K562 (cell line): ENCODE data around the gene POT1. TPM values are rescaled to one million over a fixed set of nuclear protein-coding genes. Genes with fewer than 3 reads are reported as not detected.

Source experiments
- LEF1 ChIP-seq: fragments of 450-650 bp; IDR thresholded peaks from 2 replicates; pipeline ENCODE4 v1.6.1; 2016; ENCODE audit warnings: mild to moderate bottlenecking
- NONO ChIP-seq, 2 experiments: fragments of 200-400 bp in 1 of 2; fragments of 450-650 bp in 1 of 2; formaldehyde crosslinking in 1 of 2; IDR thresholded peaks; 2 replicates each; pipeline ENCODE4 v1.6.1; 2017; ENCODE audit warnings: low read depth in 2 of 2, mild to moderate bottlenecking in 2 of 2, moderate library complexity in 2 of 2, low read length in 1 of 2
- PHF21A ChIP-seq: fragments of 450-650 bp; IDR thresholded peaks from 2 replicates; pipeline ENCODE4 v1.6.1; 2017; ENCODE audit warnings: low read depth, borderline replicate concordance
- SMARCA4 ChIP-seq: fragments of 450-650 bp; IDR thresholded peaks from 2 replicates; pipeline ENCODE4 v1.6.1; 2016
- SMARCE1 ChIP-seq: fragments of 450-650 bp; IDR thresholded peaks from 2 replicates; pipeline ENCODE4 v1.7.1; 2016; ENCODE audit warnings: mild to moderate bottlenecking
- TEAD4 ChIP-seq, 2 experiments: sonication (generic) in 1 of 2; formaldehyde crosslinking in 1 of 2; IDR thresholded peaks; 2 replicates each; pipeline versions ENCODE4 v1.6.1 to v1.8.0; 2012 to 2022; ENCODE audit warnings: borderline replicate concordance in 1 of 2, inconsistent platforms in 1 of 2, low read length in 1 of 2, mild to moderate bottlenecking in 1 of 2, missing genetic modification reagents in 1 of 2
- TGIF2 ChIP-seq: sonication (generic); formaldehyde crosslinking; IDR thresholded peaks from 2 replicates; pipeline ENCODE4 v1.8.1; 2022; ENCODE audit warnings: mild to moderate bottlenecking, missing genetic modification reagents, moderate library complexity
- U2AF1 ChIP-seq: fragments of 200-400 bp; formaldehyde crosslinking; optimal IDR thresholded peaks from 2 replicates; pipeline ENCODE3; 2017; ENCODE audit warnings: mild to moderate bottlenecking, low read depth, low read length, moderate library complexity
- WHSC1 ChIP-seq: IDR thresholded peaks from one replicate; pipeline ENCODE4 v1.6.1; 2012; ENCODE audit warnings: low read length, control low read depth, inconsistent platforms
- ZNF23 ChIP-seq: fragments of 250-450 bp; sonication (Bioruptor Pico); IDR thresholded peaks from 2 replicates; pipeline ENCODE4 v1.4.0; 2020; ENCODE audit warnings: mild to moderate bottlenecking
- polyA plus RNA-seq, 8 experiments: library from polyadenylated mRNA; depleted of rRNA in 4 of 8; stranded (reverse) in 5 of 8; unstranded in 3 of 8; fragments of >200 nt; fragmentation: Nextera tagmentation in 2 of 8; fragmentation: Illumina TruSeq in 1 of 8; extraction: Ambion mirVana in 2 of 8; extraction: Trizol in 1 of 8; gene quantifications; 2 replicates each; pipeline versions ENCODE4 v1.2.1 to v1.2.3, GENCODE V29; 2011 to 2014; ENCODE audit warnings: inconsistent platforms in 1 of 8, missing spikeins in 1 of 8
- total RNA-seq, 7 experiments: library from RNA; depleted of rRNA in 6 of 7; stranded (reverse); fragments of >200 nt in 6 of 7; fragmentation: Illumina TruSeq in 2 of 7; extraction: Trizol in 2 of 7; gene quantifications; 2 replicates each; pipeline versions ENCODE4 v1.2.1 to v1.2.3, GENCODE V29; 2011 to 2021; ENCODE audit warnings: low replicate concordance in 1 of 7
- TF ChIP-seq, protein P1 (sequence below): sonication (generic); formaldehyde crosslinking; IDR thresholded peaks from 2 replicates; pipeline ENCODE4 v1.8.1; 2023; ENCODE audit warnings: missing genetic modification reagents, mild to moderate bottlenecking, borderline replicate concordance
- TF ChIP-seq, protein P2 (sequence below): fragments of 450-650 bp; formaldehyde crosslinking; IDR thresholded peaks from 2 replicates; pipeline ENCODE4 v1.4.0; 2020; ENCODE audit warnings: mild to moderate bottlenecking, moderate library complexity
- TF ChIP-seq, protein P3 (sequence below): fragments of 250-450 bp; sonication (Bioruptor Pico); IDR thresholded peaks from 2 replicates; pipeline ENCODE4 v1.5.0; 2020; ENCODE audit warnings: mild to moderate bottlenecking
- TF ChIP-seq, protein P4 (sequence below): fragments of 250-450 bp; sonication (Bioruptor Pico); IDR thresholded peaks from 2 replicates; pipeline ENCODE4 v1.9.0; 2021; ENCODE audit warnings: mild to moderate bottlenecking
- TF ChIP-seq, protein P5 (sequence below): fragments of 450-650 bp; IDR thresholded peaks from 2 replicates; pipeline ENCODE4 v1.6.1; 2016; ENCODE audit warnings: borderline replicate concordance

Gene POT1
- total and polyA plus RNA-seq, 9 of the 15 experiments (the other 6 are each of a cell fraction or from before 2014, with no cell fraction given), result 37.9 to 140 (median 63.6) TPM

DNA sequence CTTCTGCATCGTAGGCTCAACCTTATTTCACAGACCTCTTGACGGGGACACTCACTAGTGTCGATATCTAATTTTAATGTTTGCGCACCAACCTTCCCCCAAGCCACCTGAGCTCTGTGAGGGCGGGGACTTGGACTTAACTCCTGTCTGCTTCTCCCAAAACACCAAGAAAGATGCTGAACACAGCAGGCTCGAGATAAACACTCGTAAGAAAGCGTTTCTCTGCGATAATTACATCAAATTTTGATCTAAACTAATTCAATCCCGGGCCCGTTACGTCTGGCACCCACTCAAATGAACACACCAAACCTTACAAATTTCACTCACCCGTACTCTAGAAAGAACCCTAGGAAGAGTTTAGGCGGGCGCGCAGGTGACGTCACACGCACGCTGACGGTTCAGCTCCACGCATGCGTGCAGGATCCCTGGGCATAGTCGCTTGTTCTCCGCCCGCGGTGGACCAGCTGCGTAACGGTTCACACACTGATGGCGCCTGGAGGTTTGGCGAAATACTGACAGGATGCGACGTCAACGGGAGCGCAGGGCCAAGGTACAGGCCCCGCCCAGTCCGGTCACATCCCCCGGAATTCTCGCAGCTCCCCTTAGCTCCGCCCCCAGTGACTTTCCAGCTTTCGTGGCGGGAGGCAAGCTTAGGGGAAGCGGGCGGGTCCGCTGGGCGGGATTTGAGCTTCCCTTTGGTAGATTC is at the start of gene POT1 (continued):
- TF ChIP-seq, protein P1, sequence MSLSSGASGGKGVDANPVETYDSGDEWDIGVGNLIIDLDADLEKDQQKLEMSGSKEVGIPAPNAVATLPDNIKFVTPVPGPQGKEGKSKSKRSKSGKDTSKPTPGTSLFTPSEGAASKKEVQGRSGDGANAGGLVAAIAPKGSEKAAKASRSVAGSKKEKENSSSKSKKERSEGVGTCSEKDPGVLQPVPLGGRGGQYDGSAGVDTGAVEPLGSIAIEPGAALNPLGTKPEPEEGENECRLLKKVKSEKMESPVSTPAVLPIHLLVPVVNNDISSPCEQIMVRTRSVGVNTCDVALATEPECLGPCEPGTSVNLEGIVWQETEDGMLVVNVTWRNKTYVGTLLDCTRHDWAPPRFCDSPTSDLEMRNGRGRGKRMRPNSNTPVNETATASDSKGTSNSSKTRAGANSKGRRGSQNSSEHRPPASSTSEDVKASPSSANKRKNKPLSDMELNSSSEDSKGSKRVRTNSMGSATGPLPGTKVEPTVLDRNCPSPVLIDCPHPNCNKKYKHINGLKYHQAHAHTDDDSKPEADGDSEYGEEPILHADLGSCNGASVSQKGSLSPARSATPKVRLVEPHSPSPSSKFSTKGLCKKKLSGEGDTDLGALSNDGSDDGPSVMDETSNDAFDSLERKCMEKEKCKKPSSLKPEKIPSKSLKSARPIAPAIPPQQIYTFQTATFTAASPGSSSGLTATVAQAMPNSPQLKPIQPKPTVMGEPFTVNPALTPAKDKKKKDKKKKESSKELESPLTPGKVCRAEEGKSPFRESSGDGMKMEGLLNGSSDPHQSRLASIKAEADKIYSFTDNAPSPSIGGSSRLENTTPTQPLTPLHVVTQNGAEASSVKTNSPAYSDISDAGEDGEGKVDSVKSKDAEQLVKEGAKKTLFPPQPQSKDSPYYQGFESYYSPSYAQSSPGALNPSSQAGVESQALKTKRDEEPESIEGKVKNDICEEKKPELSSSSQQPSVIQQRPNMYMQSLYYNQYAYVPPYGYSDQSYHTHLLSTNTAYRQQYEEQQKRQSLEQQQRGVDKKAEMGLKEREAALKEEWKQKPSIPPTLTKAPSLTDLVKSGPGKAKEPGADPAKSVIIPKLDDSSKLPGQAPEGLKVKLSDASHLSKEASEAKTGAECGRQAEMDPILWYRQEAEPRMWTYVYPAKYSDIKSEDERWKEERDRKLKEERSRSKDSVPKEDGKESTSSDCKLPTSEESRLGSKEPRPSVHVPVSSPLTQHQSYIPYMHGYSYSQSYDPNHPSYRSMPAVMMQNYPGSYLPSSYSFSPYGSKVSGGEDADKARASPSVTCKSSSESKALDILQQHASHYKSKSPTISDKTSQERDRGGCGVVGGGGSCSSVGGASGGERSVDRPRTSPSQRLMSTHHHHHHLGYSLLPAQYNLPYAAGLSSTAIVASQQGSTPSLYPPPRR (CRISPR knock-in tag), result no peak
- TF ChIP-seq SMARCE1 (peak; percentile 53), U2AF1 (no peak), LEF1 (peak; percentile 55), SMARCA4 (no peak; the same call in 1 of the 2 replicates), NONO (IDR thresholded peaks at IDR 0.05; ENCODE audit: low read depth in 2 of 2, low read length in 1 of 2) (no peak), TGIF2 (CRISPR knock-in tag) (no peak), ZNF23 (CRISPR knock-in tag) (no peak), PHF21A (no peak), WHSC1 (no peak), TEAD4 (IDR thresholded peaks at IDR 0.05; ENCODE audit: low read length) (peak; percentile 80), TEAD4 (CRISPR knock-in tag; IDR thresholded peaks at IDR 0.05; ENCODE audit: borderline replicate concordance) (no peak)
- TF ChIP-seq, protein P2, sequence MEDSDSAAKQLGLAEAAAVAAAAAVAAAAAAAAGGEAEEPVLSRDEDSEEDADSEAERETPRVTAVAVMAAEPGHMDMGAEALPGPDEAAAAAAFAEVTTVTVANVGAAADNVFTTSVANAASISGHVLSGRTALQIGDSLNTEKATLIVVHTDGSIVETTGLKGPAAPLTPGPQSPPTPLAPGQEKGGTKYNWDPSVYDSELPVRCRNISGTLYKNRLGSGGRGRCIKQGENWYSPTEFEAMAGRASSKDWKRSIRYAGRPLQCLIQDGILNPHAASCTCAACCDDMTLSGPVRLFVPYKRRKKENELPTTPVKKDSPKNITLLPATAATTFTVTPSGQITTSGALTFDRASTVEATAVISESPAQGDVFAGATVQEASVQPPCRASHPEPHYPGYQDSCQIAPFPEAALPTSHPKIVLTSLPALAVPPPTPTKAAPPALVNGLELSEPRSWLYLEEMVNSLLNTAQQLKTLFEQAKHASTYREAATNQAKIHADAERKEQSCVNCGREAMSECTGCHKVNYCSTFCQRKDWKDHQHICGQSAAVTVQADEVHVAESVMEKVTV (CRISPR knock-in tag), result no peak
- TF ChIP-seq, protein P3, sequence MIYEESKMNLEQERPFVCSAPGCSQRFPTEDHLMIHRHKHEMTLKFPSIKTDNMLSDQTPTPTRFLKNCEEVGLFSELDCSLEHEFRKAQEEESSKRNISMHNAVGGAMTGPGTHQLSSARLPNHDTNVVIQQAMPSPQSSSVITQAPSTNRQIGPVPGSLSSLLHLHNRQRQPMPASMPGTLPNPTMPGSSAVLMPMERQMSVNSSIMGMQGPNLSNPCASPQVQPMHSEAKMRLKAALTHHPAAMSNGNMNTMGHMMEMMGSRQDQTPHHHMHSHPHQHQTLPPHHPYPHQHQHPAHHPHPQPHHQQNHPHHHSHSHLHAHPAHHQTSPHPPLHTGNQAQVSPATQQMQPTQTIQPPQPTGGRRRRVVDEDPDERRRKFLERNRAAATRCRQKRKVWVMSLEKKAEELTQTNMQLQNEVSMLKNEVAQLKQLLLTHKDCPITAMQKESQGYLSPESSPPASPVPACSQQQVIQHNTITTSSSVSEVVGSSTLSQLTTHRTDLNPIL (CRISPR knock-in tag), result no peak
- TF ChIP-seq, protein P4, sequence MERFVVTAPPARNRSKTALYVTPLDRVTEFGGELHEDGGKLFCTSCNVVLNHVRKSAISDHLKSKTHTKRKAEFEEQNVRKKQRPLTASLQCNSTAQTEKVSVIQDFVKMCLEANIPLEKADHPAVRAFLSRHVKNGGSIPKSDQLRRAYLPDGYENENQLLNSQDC (CRISPR knock-in tag), result no peak
- TF ChIP-seq, protein P5, sequence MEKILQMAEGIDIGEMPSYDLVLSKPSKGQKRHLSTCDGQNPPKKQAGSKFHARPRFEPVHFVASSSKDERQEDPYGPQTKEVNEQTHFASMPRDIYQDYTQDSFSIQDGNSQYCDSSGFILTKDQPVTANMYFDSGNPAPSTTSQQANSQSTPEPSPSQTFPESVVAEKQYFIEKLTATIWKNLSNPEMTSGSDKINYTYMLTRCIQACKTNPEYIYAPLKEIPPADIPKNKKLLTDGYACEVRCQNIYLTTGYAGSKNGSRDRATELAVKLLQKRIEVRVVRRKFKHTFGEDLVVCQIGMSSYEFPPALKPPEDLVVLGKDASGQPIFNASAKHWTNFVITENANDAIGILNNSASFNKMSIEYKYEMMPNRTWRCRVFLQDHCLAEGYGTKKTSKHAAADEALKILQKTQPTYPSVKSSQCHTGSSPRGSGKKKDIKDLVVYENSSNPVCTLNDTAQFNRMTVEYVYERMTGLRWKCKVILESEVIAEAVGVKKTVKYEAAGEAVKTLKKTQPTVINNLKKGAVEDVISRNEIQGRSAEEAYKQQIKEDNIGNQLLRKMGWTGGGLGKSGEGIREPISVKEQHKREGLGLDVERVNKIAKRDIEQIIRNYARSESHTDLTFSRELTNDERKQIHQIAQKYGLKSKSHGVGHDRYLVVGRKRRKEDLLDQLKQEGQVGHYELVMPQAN, result peak; percentile 88
